Measurements from ENCODE around the gene ADCK2.

DNA sequence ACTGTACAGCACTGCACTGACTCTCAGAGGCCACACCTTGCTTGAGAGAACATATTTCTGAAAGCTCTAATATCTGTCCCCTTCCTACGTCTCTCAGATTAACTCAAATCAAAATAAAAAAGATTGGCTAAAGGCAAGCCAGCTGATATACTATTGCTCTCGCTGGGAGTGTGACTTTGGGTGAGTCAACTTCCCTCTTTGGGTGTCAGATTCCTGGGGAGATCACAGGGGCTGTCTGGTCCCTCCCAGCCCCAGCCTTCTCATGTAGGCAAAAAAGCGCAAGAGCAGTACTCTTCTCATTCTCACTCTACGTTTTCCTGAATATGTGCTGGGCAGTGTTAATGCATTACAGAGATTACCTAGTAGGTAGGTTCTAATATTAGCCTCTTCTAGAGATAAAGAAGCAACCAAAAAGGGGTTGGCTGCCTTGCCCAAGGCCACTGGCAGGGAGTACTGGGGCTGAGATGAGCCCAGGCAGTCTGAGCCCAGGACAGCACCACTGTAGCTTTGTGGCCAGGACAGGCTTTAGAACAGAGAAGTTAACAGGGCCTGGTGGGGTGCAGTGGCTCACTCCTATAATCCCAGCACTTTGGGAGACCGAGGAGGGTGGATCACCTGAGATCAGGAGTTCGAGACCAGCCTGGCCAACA lies 23.1 kb upstream of the ADCK2 start:
- TF ChIP-seq CTCF (IDR thresholded peaks at IDR 0.05) (no peak), POLR2A (IDR thresholded peaks at IDR 0.05) (no peak), POLR2AphosphoS5 (IDR thresholded peaks at IDR 0.05) (no peak)
